Measurements from ENCODE around the gene MKLN1.

DNA sequence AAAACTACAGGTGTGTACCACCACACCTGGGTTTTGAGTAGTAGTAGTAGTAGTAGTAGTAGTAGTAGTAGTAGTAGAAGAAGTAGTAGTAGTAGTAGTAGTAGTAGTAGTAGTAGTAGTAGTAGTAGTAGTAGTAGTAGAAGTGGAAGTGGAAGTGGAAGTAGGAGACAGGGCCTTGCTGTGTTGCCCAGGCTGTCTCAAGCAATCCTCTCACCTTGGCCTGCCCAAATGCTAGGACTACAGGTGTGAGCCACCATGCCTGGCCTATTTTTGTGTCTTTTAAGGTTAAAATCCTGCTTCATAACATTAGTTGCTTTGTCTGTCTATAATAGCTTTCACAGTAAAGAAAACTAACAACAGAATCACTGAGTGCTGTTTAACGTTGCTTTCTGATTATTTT, 117.0 kb downstream of the MKLN1 start:
- TF ChIP-seq RAD21 (IDR thresholded peaks at IDR 0.05; ENCODE audit: low read length) (no peak), CTCF (conservative IDR thresholded peaks at IDR 0.05; ENCODE audit: low read depth, low read length) (no peak), POLR2A (IDR thresholded peaks at IDR 0.05; ENCODE audit: low read depth, low read length) (no peak)
